Psoas muscle (tissue), 8 donors: Measurements from ENCODE around the gene VAV2. TPM values are rescaled to one million over a fixed set of nuclear protein-coding genes. Genes with fewer than 3 reads are reported as not detected.

Experiments
- ATAC-seq, 4 donors: fragments of 200-7000 bp; cut with Tn5 transposase; one replicate each; pipeline ENCODE4 v1.9.1; 2020; ENCODE audit warnings: moderate library complexity in 3 of 4, mild to moderate bottlenecking in 2 of 4
- DNase-seq, 2 donors: peaks; one replicate each; pipeline ENCODE4 v3.0.0-alpha.2; 2020
- H3K27ac ChIP-seq: fragments of 200-600 bp; one replicate; pipeline ENCODE4 v1.8.0; 2022
- H3K27me3 ChIP-seq, 3 donors: fragments of 200-600 bp in 1 of 3; one replicate each; pipeline versions ENCODE4 v1.6.1 to v1.8.0; 2013 to 2022; ENCODE audit warnings: low read length in 2 of 3, mild to moderate bottlenecking in 2 of 3, moderate library complexity in 1 of 3; ENCODE audit not compliant: insufficient read depth in 3 of 3
- H3K36me3 ChIP-seq, 2 donors: fragments of 200-600 bp in 1 of 2; one replicate each; pipeline versions ENCODE4 v1.6.1 to v1.8.0; 2013 to 2022; ENCODE audit warnings: low read depth in 1 of 2, mild to moderate bottlenecking in 1 of 2, moderate library complexity in 1 of 2; ENCODE audit not compliant: insufficient read depth in 1 of 2
- H3K4me1 ChIP-seq: fragments of 200-600 bp; one replicate; pipeline ENCODE4 v1.8.0; 2022
- H3K4me3 ChIP-seq: fragments of 200-600 bp; one replicate; pipeline ENCODE4 v1.8.0; 2022; ENCODE audit warnings: mild to moderate bottlenecking
- H3K9me3 ChIP-seq: fragments of 200-600 bp; one replicate; pipeline ENCODE4 v1.8.0; 2022
- WGBS, 3 donors: extraction: QIAGEN DNeasy Blood & Tissue Kit; methylation state at CpG; one replicate each; pipeline versions ENCODE4 v1.1.6 to v1.1.7; 2013; 5-methylcytosine and 5-hydroxymethylcytosine counted together
- intact Hi-C, 2 donors: fragments of 100-400 bp; cut with DNase I; formaldehyde crosslinking; loops; one replicate each; pipeline versions ENCODE4 v1.11.0 to v1.14.2; 2022
- polyA plus RNA-seq, 3 donors: library from polyadenylated mRNA; stranded (reverse); fragments of 200-250 nt; gene quantifications; one replicate each; pipeline ENCODE4 v1.2.3, GENCODE V29; 2013
- total RNA-seq, 4 donors: library from RNA; stranded (reverse); fragmentation: NEBNext Ultra II Directional in 2 of 4; extraction: Animal tissue kit (Norgen Biotek cat#: 25700) in 2 of 4; gene quantifications; one replicate each; pipeline versions ENCODE4 v1.2.1 to v1.2.4, GENCODE V29; 2021 to 2023
- TF ChIP-seq, protein P1 (sequence below): fragments of 200-600 bp; IDR thresholded peaks from one replicate; pipeline ENCODE4 v1.8.0; 2022; ENCODE audit warnings: antibody characterized with exemption
- donor health status: healthy with polysubstance abuse.
- donor health status: DM: no; HTN: no; CAD: no; lungs with moderate emphysema.
- donor health status: Bipolar disorder and iron deficiency.
- donor health status: healthy.
- donor health status: DM: yes; HTN: yes; CAD: no.
- donor health status: DM: no; HTN: no; CAD: no.
- donor health status: DM: no; HTN: no; CAD: no.
- donor health status: DM: yes; HTN: yes; CAD: no.

Gene VAV2
- total and polyA plus RNA-seq, 7 donors = 0.70 to 2.9 (median 1.4) TPM

GRCh38 chr9:133758228-133758627, 233.9 kb downstream of the VAV2 start:
- TF ChIP-seq, protein P1, sequence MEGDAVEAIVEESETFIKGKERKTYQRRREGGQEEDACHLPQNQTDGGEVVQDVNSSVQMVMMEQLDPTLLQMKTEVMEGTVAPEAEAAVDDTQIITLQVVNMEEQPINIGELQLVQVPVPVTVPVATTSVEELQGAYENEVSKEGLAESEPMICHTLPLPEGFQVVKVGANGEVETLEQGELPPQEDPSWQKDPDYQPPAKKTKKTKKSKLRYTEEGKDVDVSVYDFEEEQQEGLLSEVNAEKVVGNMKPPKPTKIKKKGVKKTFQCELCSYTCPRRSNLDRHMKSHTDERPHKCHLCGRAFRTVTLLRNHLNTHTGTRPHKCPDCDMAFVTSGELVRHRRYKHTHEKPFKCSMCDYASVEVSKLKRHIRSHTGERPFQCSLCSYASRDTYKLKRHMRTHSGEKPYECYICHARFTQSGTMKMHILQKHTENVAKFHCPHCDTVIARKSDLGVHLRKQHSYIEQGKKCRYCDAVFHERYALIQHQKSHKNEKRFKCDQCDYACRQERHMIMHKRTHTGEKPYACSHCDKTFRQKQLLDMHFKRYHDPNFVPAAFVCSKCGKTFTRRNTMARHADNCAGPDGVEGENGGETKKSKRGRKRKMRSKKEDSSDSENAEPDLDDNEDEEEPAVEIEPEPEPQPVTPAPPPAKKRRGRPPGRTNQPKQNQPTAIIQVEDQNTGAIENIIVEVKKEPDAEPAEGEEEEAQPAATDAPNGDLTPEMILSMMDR = no peak
- no peak overlapping the region for H3K4me3 ChIP-seq
- intact Hi-C loops = no loop called here
- no peaks in the 10 kb centered on the region for H3K9me3 ChIP-seq
- WGBS, 3 donors = 49 to 76% (median 66%) methylated on average over 7 of the region's 7 CpGs
- H3K27ac ChIP-seq = no peak overlapping the region
- H3K4me1 ChIP-seq = no peaks in the 10 kb centered on the region
- no peak for ATAC-seq
- peaks cover 0 to 47% (median 4%) of the 10 kb centered on the region in 3 donors for H3K27me3 ChIP-seq
- DNase-seq = no peak
- H3K36me3 ChIP-seq = no peaks in the 10 kb centered on the region

DNA sequence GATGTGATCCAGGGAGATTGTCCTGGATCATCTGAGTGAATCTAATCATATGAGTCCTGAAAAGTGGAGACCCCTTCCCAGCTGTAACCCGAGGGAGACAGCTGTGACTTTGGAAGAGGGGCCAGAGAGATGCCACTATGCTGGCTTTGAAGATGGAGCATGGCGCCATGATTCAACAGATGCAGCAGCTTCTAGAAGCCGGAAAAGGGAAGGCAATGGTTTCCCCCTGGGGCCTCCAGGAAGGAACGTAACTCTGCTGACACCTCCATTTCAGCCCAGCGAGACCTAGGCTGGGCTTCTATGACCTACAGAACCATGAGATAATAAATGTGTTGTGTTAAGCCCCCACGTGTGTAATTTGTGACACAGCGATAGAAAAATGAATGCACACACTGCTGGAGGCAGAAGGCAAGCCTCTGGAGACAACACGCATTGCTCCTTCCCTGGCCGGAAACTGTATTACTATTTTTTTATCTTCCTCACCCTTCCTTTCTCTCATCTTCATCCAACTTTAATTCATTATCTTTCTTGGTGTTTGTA, 237.4 kb downstream of the VAV2 start:
- Histone ChIP-seq H3K4me1 (no peaks in the 10 kb centered on the region), H3K36me3 (no peaks in the 10 kb centered on the region), H3K27me3 (peaks cover 0 to 69% (median 7%) of the 10 kb centered on the region in 3 donors), H3K27ac (no peak overlapping the region), H3K4me3 (no peak overlapping the region), H3K9me3 (no peaks in the 10 kb centered on the region)
- intact Hi-C loops = no loop called here
- TF ChIP-seq, protein P1 = no peak
- 41 to 45% (median 42%) methylated on average over 9 of the region's 9 CpGs for WGBS, 3 donors
- ATAC-seq (no peak), DNase-seq (no peak)

- H3K36me3 ChIP-seq = no peaks in the 10 kb centered on the region
- WGBS, 3 donors = 89 to 94% (median 91%) methylated on average over 6 of the region's 6 CpGs
- peaks cover 0 to 72% (median 7%) of the 10 kb centered on the region in 3 donors for H3K27me3 ChIP-seq
- ATAC-seq (no peak), DNase-seq (no peak)
- H3K9me3 ChIP-seq = no peaks in the 10 kb centered on the region
- intact Hi-C loops = no loop called here
- H3K4me1 ChIP-seq = no peaks in the 10 kb centered on the region
- H3K4me3 ChIP-seq = no peak overlapping the region
- TF ChIP-seq, protein P1 = no peak
- H3K27ac ChIP-seq = no peak overlapping the region
Measured at GRCh38 chr9:133754187-133754586, 237.9 kb downstream of the VAV2 start.

GRCh38 chr9:133752739-133753446, 239.2 kb downstream of the VAV2 start:
- no peak for ATAC-seq
- peaks cover 0 to 69% (median 4%) of the 10 kb centered on the region in 3 donors for H3K27me3 ChIP-seq
- H3K9me3 ChIP-seq = no peaks in the 10 kb centered on the region
- no peak for DNase-seq
- intact Hi-C loops = no loop called here
- H3K4me3 ChIP-seq = no peak overlapping the region
- no peaks in the 10 kb centered on the region for H3K36me3 ChIP-seq
- no peaks in the 10 kb centered on the region for H3K4me1 ChIP-seq
- 53 to 68% (median 63%) methylated on average over 9 of the region's 9 CpGs for WGBS, 3 donors
- no peak overlapping the region for H3K27ac ChIP-seq
- TF ChIP-seq, protein P1 = no peak
